Parathyroid adenoma (tissue), 2 donors: ENCODE results near the gene TRMT61A.

Experiments
- H2AFZ ChIP-seq: fragments of 300-600 bp; sonication (generic); one replicate; pipeline ENCODE4 v1.7.0; 2017; ENCODE audit warnings: antibody characterized with exemption, mild to moderate bottlenecking
- H3K27ac ChIP-seq: fragments of 300-600 bp; sonication (generic); one replicate; pipeline ENCODE4 v1.7.0; 2017
- H3K27me3 ChIP-seq: fragments of 300-600 bp; sonication (generic); one replicate; pipeline ENCODE4 v1.7.0; 2017; ENCODE audit warnings: low read length; ENCODE audit not compliant: control insufficient read depth, insufficient read depth
- H3K36me3 ChIP-seq: fragments of 300-600 bp; sonication (generic); one replicate; pipeline ENCODE4 v1.7.0; 2017; ENCODE audit warnings: low read length; ENCODE audit not compliant: control insufficient read depth, insufficient read depth
- H3K4me1 ChIP-seq: fragments of 300-600 bp; sonication (generic); one replicate; pipeline ENCODE4 v1.7.0; 2017; ENCODE audit warnings: control low read depth
- H3K4me2 ChIP-seq: fragments of 300-600 bp; sonication (generic); one replicate; pipeline ENCODE4 v1.7.0; 2017; ENCODE audit warnings: low read length
- H3K4me3 ChIP-seq: fragments of 300-600 bp; sonication (generic); one replicate; pipeline ENCODE4 v1.7.0; 2017; ENCODE audit warnings: low read depth, low read length
- H3K79me2 ChIP-seq: fragments of 300-600 bp; sonication (generic); one replicate; pipeline ENCODE4 v1.7.0; 2017; ENCODE audit warnings: control low read depth
- H3K9ac ChIP-seq: fragments of 300-600 bp; sonication (generic); one replicate; pipeline ENCODE4 v1.7.0; 2017; ENCODE audit warnings: mild to moderate bottlenecking
- H3K9me3 ChIP-seq: fragments of 300-600 bp; sonication (generic); one replicate; pipeline ENCODE4 v1.7.0; 2017; ENCODE audit warnings: low read length; ENCODE audit not compliant: control insufficient read depth
- TF ChIP-seq, protein P1 (sequence below): fragments of 300-600 bp; sonication (generic); IDR thresholded peaks from one replicate; pipeline ENCODE4 v1.7.0; 2017; ENCODE audit warnings: antibody characterized with exemption, mild to moderate bottlenecking
- donor health status: primary hyperparathyroidism.

Gene TRMT61A

DNA sequence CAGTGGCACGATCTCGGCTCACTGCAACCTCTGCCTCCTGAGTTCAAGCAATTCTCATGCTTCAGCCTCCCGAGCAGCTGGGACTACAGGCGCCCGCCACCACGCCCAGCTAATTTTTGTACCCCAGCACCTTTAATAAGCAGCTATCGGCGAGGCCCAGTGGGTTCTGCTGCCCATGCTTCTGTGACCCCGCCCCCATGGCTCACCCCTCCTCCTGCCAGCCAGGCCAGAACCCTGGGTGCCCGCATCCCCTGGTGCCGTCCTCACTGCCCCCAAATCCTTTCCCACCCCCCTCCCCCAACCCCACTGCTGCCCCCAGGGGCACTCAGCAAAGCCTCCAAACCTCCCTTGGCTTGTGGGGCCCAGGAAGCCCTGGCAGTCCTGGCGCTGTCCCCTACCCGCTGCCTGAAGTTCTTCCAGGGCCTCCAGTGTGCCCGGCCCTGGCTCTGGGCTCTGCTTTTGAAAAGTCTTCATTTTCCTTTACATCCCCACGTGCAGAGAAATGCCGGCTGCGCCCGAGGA is 19.0 kb downstream of the TRMT61A start:
- H3K9ac ChIP-seq, result no peak overlapping the region
- TF ChIP-seq, protein P1, sequence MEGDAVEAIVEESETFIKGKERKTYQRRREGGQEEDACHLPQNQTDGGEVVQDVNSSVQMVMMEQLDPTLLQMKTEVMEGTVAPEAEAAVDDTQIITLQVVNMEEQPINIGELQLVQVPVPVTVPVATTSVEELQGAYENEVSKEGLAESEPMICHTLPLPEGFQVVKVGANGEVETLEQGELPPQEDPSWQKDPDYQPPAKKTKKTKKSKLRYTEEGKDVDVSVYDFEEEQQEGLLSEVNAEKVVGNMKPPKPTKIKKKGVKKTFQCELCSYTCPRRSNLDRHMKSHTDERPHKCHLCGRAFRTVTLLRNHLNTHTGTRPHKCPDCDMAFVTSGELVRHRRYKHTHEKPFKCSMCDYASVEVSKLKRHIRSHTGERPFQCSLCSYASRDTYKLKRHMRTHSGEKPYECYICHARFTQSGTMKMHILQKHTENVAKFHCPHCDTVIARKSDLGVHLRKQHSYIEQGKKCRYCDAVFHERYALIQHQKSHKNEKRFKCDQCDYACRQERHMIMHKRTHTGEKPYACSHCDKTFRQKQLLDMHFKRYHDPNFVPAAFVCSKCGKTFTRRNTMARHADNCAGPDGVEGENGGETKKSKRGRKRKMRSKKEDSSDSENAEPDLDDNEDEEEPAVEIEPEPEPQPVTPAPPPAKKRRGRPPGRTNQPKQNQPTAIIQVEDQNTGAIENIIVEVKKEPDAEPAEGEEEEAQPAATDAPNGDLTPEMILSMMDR, result no peak
- H2AFZ ChIP-seq, result no peak overlapping the region
- peaks cover 20% of the 10 kb centered on the region for H3K79me2 ChIP-seq
- H3K36me3 ChIP-seq, result no peaks in the 10 kb centered on the region
- H3K4me3 ChIP-seq, result no peak overlapping the region
- no peak overlapping the region for H3K4me2 ChIP-seq
- H3K27me3 ChIP-seq, result no peaks in the 10 kb centered on the region
- H3K9me3 ChIP-seq, result no peaks in the 10 kb centered on the region
- no peak overlapping the region for H3K27ac ChIP-seq
- H3K4me1 ChIP-seq, result no peaks in the 10 kb centered on the region

DNA sequence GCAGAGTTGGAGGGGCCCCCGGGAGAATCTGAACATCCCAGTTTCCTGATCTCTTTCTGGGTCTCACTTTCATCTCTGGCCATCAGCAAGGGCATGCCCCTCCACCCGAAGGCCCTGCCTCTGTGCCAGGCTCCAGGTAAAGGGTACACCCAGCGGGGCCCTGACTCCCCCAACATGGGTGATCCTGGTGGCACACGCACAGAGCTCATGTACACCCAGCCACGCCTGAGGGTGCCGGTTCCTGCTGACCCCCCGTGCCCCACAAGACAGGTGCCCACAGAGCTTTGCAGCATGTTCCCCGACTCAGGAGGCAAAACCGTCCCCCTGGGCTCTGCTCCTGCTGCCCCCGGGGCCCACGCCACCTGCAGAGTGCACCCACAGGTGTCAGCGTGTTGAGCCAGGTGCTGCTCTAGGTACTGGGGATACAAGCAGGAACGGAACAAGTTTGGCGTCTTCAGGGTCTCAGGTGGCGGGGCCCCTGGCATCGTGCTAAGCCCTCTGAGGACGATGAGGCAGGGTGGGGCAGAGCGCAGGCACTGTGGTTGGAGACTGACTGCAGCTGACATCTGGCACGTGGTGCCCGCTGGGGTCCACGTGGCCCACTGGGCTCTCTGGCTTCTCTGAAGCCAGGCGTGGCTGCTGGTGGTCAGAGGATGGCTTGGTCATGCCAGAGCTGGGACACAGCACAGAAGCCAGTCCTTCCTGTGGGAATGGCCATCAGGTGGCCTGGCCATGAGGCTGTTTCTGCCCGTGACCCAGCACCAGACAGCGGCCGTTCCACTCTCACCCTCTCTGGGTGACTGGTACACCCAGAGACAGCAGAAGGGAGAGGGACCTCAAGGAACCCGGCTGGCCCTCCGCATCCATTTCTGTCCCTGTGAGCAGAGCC is 19.7 kb downstream of the TRMT61A start:
- Histone ChIP-seq H3K27me3 (no peaks in the 10 kb centered on the region), H3K27ac (no peak overlapping the region), H3K79me2 (peaks cover 22% of the 10 kb centered on the region), H3K4me2 (no peak overlapping the region), H3K9me3 (no peaks in the 10 kb centered on the region), H3K9ac (no peak overlapping the region), H3K36me3 (no peaks in the 10 kb centered on the region), H2AFZ (no peak overlapping the region), H3K4me3 (no peak overlapping the region), H3K4me1 (no peaks in the 10 kb centered on the region)
- TF ChIP-seq, protein P1, result no peak

DNA sequence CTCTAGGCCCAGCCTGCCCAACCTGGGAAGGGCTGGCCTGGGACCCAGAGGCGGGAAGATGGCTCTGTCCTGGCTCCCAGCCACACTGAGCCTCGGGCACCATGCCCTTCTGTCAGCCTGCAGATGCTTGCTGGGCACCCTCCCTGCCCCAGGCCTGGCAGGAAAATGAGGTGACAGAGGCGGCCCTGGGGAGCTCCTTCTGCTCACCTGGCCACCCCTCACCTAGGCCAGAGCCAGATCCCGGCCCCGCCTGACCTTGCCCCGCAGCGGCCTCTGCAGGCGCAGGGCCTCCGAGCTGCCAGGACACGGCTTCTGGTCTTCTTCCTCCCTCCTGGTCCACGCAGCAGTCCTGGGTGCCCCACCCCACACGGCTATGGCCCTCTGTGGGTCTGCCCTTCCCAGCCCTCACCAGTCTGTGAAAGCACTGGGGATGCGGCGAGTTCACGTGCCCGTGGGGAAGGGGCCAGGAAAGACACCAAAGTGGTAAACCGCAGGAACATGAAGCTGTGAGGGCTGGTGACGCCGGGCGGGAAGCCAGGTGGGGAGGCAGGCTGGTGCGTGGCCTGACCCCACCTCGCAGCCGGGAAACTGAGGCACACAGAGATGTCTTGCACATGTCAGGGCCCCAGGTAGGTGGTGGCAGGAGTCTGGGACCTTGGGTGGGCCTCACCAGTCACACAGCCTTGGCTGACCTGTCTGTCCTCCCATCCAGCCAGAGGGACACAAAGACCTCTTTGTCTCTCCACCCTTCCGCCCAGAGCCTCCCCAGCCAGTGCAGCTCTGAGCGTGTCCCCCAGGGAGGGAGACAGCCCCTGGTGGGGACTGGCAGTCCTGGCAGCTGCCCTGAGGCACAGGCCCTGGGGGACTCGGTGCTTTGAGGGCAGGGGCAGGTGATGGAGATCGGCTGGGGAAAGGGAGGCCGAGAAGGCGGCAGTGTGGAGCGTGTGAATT is 20.6 kb downstream of the TRMT61A start:
- Histone ChIP-seq H3K36me3 (no peaks in the 10 kb centered on the region), H2AFZ (no peak overlapping the region), H3K27me3 (no peaks in the 10 kb centered on the region), H3K4me3 (no peak overlapping the region), H3K79me2 (peaks cover 24% of the 10 kb centered on the region), H3K4me1 (no peaks in the 10 kb centered on the region), H3K27ac (no peak overlapping the region), H3K4me2 (no peak overlapping the region), H3K9me3 (no peaks in the 10 kb centered on the region), H3K9ac (no peak overlapping the region)
- TF ChIP-seq, protein P1, result no peak

DNA sequence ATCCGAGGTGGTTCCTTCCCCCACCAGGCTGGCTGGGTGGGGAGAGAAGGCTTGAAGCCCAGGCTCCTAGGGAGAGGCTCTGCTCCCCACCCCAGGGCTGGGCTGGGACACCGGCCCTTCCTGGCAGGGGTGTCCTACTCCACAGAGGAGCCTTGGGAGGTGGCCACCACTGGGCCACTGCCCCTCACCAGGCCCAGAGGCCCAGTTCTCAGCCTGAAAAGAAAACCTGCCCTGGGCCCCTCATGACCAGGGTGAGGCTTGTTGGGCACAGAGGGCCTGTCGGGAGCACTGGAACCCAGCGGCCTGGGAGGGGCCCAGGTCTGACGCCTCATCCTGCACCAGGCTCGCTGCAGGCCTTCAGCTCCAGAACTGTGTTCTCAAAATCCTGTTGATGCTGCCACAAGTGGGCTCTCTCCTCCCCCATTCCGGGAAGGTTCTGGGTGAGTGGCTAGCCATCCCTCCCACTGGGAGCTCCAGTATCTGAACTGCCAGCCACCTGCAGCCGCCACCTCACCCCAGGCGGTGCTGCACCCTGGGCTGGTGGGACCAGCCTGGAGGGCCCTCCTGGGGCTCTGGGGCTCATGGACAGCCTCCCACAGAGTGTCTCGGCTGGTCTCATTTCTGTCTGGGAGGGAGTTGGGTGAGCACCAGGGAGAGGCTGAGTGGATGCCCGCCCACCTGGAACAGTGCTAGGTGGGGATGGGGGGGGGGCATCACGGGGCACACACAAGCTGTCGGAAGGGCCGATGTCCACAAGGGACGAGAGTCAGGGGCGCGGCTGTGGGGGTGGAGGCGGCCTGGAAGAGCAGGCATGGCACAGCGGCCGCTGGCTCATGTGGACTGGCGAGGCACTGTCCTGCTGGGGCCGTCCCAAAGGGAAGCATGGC is 21.7 kb downstream of the TRMT61A start:
- Histone ChIP-seq H3K79me2 (peaks cover 24% of the 10 kb centered on the region), H3K9ac (no peak overlapping the region), H3K27ac (no peak overlapping the region), H3K36me3 (no peaks in the 10 kb centered on the region), H3K27me3 (no peaks in the 10 kb centered on the region), H3K4me3 (no peak overlapping the region), H3K4me2 (no peak overlapping the region), H3K9me3 (no peaks in the 10 kb centered on the region), H2AFZ (no peak overlapping the region), H3K4me1 (peaks cover 4% of the 10 kb centered on the region)
- TF ChIP-seq, protein P1, result no peak
